ENCODE measurements around the gene TTC38.

TTC38 gene

DNA sequence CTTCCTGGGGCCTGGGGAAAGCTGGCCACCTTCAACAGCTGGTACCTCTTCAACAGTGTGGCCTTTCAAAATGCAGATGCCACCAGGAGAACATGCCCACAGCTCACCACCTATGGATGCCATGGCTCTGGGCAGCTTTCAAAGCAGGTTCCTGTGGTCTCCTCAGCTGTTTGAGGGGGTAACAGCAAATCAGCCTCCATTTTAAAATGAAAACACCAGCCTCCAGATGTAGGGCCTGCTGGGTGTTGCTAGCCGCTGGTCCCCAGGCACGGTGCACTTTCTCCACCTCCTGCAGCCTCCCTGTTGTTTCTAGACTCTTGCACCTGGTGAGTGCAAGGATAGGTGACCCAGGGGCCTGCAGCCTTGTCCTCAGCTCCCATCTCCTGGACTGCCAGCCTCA is 27.7 kb upstream of the TTC38 start:
- Mint-ChIP-seq H3K27ac (peak overlapping the region in 1 of 2 donors; percentile 82), H3K4me1 (peaks cover 19% of the 10 kb centered on the region), H3K27me3 (no peaks in the 10 kb centered on the region), H3K4me3 (peak overlapping the region in 1 of 2 donors; percentile 61), H3K9me3 (no peaks in the 10 kb centered on the region)
- no peak for ATAC-seq
- DNase-seq, result no peak

DNA sequence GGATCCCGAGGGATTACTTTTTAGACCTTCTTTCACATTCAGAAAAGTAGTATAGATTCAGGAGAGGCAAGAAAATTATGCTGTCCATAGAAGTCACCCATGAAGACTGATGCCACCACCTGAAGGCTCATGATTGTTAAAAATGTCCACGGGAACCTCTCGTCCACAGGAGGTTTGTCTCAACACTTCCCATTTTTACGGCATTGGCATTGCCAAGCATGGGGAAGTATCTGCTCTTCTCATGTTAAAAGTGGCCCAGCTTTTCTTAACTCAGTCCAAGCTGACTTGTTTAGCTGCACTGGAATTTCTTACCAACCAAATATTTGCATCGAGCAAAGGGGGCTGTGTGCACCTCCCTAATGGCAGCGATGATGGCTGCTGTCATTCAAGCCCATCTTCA is 27.3 kb upstream of the TTC38 start:
- H3K27ac Mint-ChIP-seq, result no peak overlapping the region
- no peak for DNase-seq
- peaks cover 19% of the 10 kb centered on the region for H3K4me1 Mint-ChIP-seq
- no peak overlapping the region for H3K4me3 Mint-ChIP-seq
- no peaks in the 10 kb centered on the region for H3K9me3 Mint-ChIP-seq
- ATAC-seq, result no peak
- no peaks in the 10 kb centered on the region for H3K27me3 Mint-ChIP-seq

DNA sequence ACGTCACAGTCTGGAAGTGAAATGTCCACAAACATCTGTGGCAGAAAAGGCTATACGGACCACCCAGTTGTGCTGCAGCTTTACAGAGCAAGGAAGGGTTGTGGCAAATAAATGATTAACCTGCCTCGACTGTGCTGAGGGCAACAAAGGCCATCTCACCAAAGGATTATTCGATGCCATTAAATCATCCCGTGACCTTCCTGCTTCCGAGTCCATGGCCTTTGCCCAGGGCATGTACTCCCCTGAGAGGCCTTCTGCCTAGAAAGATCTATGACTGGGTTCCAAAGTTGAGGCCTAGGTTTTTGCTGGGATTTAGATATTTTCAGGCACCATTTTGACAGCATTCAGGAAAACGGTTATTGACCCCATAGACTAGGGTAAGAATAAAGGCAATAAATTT is 26.9 kb upstream of the TTC38 start:
- Mint-ChIP-seq H3K4me1 (peaks cover 19% of the 10 kb centered on the region), H3K9me3 (no peaks in the 10 kb centered on the region), H3K27me3 (no peaks in the 10 kb centered on the region), H3K4me3 (no peak overlapping the region), H3K27ac (no peak overlapping the region)
- DNase-seq (no peak), ATAC-seq (no peak)

DNA sequence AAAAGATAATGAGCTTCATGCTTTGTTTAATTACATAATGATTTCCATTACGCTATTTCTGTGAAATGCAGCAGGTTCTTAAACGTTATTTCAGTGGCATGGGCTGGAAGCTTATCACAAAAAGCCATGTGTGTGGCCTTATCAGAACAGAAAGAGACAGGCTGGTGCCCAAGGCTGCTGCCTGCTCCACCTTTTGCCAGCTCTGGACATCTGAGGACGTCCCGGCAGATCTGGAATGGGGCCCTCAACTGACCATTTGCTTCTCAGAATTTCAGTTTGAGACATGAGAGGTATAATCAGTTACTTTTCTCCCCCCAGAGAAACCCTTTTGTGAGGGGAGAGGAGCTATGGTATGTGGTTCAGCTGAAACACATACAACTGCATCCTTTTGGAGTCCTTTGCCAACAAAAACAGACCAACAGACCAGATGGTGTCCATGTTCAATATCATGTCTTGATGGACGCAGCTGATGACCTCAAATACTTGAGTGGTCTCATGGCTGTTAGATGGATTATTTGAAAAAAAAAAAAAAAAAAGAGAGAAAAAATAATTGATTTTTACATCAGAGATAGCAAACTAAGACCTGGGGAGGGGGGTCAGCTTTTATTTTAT is 26.3 kb upstream of the TTC38 start:
- Mint-ChIP-seq H3K4me3 (no peak overlapping the region), H3K4me1 (peaks cover 24% of the 10 kb centered on the region), H3K27me3 (no peaks in the 10 kb centered on the region), H3K27ac (no peak overlapping the region), H3K9me3 (no peaks in the 10 kb centered on the region)
- ATAC-seq (no peak), DNase-seq (no peak)

DNA sequence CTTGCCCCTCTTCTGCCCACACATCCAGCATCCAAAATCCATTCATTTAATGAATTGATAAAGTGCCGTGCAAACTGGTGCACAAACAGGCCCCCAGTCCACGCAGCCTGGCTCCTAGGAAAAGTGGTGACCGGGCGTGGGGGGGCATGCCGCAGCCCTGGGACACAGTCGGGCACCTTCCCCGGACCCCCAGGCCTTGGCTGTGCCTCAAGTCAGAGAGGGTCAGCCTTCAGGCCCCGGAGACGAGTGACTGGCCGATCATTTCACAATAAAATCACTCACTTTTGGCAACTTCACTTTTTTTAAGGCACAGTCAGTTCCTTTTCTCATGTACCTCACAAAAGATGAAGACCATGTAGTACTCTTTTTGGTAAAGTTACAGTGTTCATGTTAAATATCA is 25.7 kb upstream of the TTC38 start:
- DNase-seq (no peak), ATAC-seq (no peak)
- no peaks in the 10 kb centered on the region for H3K27me3 Mint-ChIP-seq
- no peak overlapping the region for H3K4me3 Mint-ChIP-seq
- peaks cover 29% of the 10 kb centered on the region for H3K4me1 Mint-ChIP-seq
- H3K27ac Mint-ChIP-seq, result no peak overlapping the region
- H3K9me3 Mint-ChIP-seq, result no peaks in the 10 kb centered on the region

DNA sequence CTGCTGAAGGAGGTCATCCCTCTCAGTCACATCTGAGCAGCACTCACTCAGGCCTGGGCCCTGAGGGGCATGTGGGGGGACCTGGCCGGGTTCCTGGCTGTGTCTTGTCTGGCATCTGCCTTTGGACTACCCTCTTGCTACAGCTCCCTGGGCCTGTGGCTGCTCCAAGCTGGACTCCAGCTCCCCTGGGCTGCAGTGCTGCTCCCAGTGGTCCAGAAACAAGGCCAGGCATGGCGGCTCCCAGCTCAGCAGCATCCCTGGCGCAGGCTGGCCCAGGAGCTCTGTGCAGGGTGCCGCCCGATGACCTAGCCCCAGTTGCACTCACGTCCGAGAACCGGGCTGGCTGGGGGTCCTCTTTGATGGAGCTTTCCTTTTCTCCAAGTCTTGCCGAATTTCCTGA is 23.0 kb upstream of the TTC38 start:
- ATAC-seq (no peak), DNase-seq (no peak)
- Mint-ChIP-seq H3K4me1 (peaks cover 35% of the 10 kb centered on the region), H3K27ac (no peak overlapping the region), H3K4me3 (no peak overlapping the region), H3K27me3 (no peaks in the 10 kb centered on the region), H3K9me3 (no peaks in the 10 kb centered on the region)

DNA sequence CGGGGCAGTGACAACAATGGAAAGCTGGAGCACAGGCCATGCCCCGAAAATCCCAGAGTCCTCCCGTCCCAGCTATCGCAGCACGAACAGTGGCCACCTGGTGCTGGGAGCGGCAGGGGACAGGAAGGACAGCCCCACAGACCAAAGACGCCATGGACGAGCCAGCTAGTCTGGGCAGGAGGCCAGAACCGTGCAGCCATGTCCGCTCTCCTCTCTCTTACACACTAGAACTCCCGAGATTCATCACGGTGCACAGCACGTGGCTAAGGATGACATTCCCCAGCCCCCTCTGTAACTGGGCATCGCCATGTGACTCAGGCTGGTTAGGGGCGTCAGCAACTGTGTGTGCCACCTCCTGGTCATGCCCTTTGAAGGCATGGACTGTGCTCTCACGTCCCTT is 22.3 kb upstream of the TTC38 start:
- DNase-seq (no peak), ATAC-seq (no peak)
- Mint-ChIP-seq H3K9me3 (no peaks in the 10 kb centered on the region), H3K27ac (no peak overlapping the region), H3K27me3 (no peaks in the 10 kb centered on the region), H3K4me1 (peaks cover 28% of the 10 kb centered on the region), H3K4me3 (no peak overlapping the region)

DNA sequence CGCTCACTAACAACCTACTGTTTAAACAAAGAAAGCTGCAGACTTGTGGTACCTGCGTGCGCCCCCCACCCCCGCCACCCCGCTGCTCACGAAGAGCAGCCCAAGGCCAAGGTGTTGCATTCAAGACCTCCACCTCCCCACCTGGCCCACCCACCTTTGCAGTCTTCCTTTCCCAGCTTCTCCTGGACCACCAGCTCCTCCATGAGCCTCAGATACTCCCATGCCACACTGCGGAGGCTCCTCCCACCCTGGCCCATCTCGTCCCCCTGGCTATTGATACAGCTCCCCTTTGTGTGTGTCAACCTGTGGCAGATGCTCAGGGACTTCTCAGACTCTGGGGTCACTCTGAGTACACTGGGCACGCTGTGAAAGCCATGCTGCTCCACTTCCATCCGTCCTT is 21.6 kb upstream of the TTC38 start:
- H3K9me3 Mint-ChIP-seq, result no peaks in the 10 kb centered on the region
- no peak for DNase-seq
- no peak for ATAC-seq
- H3K4me3 Mint-ChIP-seq, result no peak overlapping the region
- peaks cover 34% of the 10 kb centered on the region for H3K4me1 Mint-ChIP-seq
- no peaks in the 10 kb centered on the region for H3K27me3 Mint-ChIP-seq
- H3K27ac Mint-ChIP-seq, result no peak overlapping the region

DNA sequence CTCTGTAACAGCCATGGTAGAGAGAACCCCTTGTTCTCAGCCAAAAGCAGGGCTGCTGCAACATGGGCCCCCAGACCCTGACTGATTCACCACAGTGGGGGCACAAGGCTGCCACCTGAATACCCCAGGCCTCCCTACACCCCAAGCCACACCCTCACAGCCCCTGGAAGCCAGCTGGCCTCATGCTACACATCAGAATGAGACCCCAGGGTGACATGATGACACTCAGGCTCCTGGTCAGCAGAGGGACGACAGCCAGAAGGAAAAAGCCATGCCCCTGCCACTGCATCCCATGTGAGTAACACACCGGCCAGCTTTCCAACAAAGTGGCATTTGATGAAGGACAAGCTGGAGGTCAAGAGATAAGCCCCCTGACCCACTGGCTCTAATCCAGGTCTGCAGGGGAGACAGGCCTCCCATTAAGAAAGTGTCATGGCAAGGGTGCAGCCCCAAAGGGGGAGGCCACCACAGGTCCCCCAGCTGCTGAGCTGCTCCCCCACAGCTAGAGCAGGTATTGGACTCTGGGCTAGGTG is 20.3 kb upstream of the TTC38 start:
- DNase-seq (no peak), ATAC-seq (no peak)
- H3K27me3 Mint-ChIP-seq, result no peaks in the 10 kb centered on the region
- H3K4me3 Mint-ChIP-seq, result no peak overlapping the region
- H3K9me3 Mint-ChIP-seq, result no peaks in the 10 kb centered on the region
- peaks cover 42% of the 10 kb centered on the region for H3K4me1 Mint-ChIP-seq
- H3K27ac Mint-ChIP-seq, result no peak overlapping the region

DNA sequence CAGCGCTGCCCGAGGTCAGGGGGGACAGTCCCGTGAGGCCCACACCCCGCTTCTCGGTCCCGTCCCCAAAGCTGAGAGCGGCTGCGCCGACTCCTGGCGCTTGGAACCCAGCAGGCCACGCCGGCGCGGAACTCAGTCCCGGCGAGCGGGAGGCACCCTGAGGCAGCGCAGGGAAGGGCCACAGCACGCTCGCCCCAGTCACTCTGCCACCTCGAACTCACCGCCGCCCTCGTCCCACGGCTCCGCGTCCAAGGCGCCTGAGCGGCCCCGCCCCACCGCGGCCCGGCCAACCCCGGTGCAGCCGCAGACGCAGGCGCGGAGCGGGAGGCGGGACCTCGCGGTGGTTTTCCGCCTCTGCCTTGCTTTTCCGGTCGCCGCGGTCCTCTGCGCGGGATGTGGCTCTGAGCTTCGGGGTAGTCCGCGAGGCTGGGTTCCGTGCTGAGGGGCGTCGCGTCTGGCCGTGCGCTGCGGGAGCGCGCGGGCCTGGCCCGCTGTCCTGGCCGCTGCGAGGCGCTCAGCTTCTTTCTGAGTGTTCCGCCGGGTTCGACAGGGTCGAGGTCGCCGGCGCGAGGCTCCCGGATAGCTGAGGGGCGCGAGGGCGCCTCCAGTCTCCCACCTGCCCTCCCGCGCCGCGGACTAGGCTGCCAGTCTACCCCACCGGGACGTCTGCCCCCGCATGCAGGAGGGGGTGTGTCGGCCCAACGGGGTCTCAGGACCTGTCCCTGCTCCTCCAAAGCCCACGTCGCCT is 17.6 kb upstream of the TTC38 start, which contains the start of gene CDPF1:
TSS of gene CDPF1 (minus strand) at position 259 of the 748 bp plus-strand sequence. CDS start 2,009 bp downstream, outside the sequence.
- Mint-ChIP-seq H3K4me1 (peaks cover 55% of the 10 kb centered on the region), H3K4me3 (peak within 1 kb of the TSS; percentile 89 to 94), H3K27ac (peak within 1 kb of the TSS; percentile 71 to 94), H3K27me3 (no peaks in the 10 kb centered on the region), H3K9me3 (no peaks in the 10 kb centered on the region)
- peak; percentile 93 for ATAC-seq
- peak; percentile 89 to 90 for DNase-seq

DNA sequence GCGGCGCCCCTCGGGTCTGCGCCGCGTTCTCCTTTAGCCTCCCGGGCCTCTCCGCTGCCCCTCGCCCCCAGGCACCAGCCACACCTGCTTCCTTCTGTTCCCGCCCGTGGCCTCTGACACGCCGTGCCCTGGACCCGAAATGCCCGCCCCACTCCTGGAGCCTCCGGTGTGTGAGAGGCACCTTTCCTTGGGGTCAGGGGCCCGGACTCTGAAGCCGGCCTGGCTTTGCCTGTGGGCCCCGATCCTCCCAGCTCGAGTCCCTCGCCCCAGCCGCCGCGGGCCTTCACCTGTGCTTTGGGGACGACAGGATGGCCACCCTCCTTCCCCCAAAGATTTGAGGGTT is 17.1 kb upstream of the TTC38 start:
- H3K9me3 Mint-ChIP-seq, result no peaks in the 10 kb centered on the region
- DNase-seq (peak in 1 of 2 donors; percentile 25), ATAC-seq (no peak)

DNA sequence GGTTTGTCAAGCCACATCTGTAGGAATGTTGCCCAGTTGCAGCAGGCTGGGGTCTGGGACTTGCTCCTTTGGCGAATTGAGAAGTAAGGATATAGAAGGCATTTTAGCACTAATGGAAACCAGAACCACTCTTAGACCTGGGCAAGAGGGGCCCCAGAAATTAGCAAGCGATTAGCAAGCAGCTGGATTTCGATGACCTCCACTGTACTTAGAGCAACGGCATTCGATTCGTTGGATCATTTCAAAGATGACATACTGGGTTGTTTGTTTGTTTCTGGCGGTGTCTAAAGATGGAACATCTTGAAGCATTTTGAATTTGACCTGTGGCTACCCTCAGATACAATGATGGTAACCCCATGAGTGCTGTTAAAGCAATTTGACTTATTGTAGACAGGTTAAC is 16.5 kb upstream of the TTC38 start:
- peak overlapping the region; percentile 69 to 94 for H3K27ac Mint-ChIP-seq
- peak overlapping the region; percentile 89 to 94 for H3K4me3 Mint-ChIP-seq
- no peak for ATAC-seq
- H3K4me1 Mint-ChIP-seq, result peaks cover 52% of the 10 kb centered on the region
- no peaks in the 10 kb centered on the region for H3K27me3 Mint-ChIP-seq
- DNase-seq, result no peak
- H3K9me3 Mint-ChIP-seq, result no peaks in the 10 kb centered on the region

More for the DNA sequence above, 17.1 kb upstream of the TTC38 start:
- peak overlapping the region; percentile 69 to 94 for H3K27ac Mint-ChIP-seq
- H3K27me3 Mint-ChIP-seq, result no peaks in the 10 kb centered on the region
- peaks cover 55% of the 10 kb centered on the region for H3K4me1 Mint-ChIP-seq
- peak overlapping the region; percentile 89 to 94 for H3K4me3 Mint-ChIP-seq

DNA sequence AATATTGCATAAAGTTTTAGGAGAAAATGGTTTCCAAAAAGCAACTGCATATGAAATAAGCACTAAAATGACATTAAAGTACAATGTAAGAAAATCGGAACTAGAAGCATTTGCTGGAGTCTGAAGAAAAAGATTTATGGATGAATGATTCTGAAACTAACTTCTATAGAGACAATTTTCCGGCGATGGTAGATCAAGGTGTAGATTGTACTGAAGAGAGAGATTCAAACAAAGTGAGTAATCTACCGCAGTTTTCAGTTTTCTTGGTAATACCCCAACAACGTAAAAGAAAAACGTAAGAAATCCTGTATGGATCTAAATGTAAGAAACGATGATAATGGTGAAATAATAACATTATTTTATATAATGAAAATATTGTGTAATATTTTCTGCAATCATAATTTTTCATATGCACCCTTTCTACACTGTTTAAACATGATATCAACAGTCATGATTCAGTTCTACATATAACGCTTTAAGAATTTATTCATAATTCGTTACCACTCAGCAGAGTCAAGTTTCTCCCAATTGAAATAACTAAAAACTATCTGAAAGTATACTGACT is 15.9 kb upstream of the TTC38 start:
- no peak for ATAC-seq
- H3K4me3 Mint-ChIP-seq, result peak overlapping the region; percentile 89 to 94
- peaks cover 46% of the 10 kb centered on the region for H3K4me1 Mint-ChIP-seq
- H3K27ac Mint-ChIP-seq, result no peak overlapping the region
- no peaks in the 10 kb centered on the region for H3K9me3 Mint-ChIP-seq
- no peak for DNase-seq
- H3K27me3 Mint-ChIP-seq, result no peaks in the 10 kb centered on the region

DNA sequence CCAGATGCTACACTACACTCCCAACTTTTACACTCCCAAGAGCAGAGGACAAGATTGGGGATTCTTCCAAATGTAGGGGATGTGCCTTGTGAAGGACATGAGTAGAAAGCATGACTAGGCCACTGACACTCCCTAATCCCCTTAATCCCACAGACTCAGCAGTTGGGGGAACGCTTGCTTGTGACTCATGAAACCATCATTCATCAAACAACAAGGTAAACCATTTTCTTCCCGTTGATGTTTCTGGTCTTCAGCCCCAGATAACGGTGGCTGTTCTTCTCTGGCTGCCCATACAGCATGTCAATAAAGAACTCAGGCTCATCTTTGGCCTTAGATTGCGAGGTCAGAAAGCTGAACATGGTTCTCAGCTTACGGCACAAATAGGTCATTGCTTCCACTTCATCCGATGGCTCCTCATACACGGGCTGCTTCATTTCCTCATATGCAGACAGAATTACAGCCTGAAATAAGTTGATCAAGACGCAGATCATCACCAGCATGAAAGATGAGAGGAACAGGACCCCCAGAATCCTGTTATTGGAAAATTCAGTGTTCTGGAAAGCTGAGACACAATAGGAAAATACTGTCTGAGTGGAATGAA is 11.3 kb upstream of the TTC38 start:
- Mint-ChIP-seq H3K4me1 (peaks cover 18% of the 10 kb centered on the region), H3K9me3 (no peaks in the 10 kb centered on the region), H3K27me3 (peaks cover 38% of the 10 kb centered on the region), H3K27ac (no peak overlapping the region), H3K4me3 (no peak overlapping the region)
- no peak for DNase-seq
- ATAC-seq, result no peak

DNA sequence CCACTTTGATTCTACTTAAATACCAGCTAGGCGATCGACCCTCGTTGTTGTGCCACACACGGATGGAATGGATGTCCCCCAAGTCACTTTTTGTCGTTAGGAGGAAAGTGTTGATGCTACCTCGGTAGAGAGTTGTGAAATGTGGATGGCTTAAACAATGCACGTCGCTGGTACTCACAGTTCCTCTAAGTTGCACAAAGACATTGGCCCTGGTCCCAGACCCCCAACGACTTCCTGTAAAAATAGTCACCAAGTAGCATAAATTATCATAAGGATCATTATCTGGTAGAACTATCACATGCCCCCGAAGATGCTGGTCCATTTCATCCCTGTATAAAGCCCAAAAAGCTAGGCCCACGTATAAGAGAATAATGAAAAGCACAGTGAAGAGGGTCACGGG is 8.4 kb upstream of the TTC38 start:
- no peak for ATAC-seq
- Mint-ChIP-seq H3K27ac (no peak overlapping the region), H3K9me3 (no peaks in the 10 kb centered on the region), H3K4me3 (no peak overlapping the region), H3K27me3 (peaks cover 66% of the 10 kb centered on the region), H3K4me1 (peaks cover 16% of the 10 kb centered on the region)
- DNase-seq, result no peak

DNA sequence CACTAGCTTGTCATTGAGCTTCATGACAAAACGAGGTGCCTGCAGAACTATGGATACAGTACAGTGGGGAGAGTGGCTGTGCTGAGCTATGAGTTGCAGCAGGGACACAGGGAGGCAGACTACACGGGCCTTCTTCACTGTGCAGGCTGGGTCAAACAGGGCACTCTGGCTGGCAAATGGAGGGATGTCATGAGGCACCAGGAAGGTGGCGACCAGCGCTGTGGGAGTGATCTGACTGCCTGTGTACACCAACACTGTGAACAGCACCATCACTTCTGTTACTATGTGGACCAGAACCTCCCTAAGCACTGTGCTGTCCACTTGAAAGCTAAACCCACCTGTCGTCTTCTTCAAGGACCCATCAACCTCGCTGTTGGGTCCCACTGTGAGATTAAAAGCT is 7.8 kb upstream of the TTC38 start:
- Mint-ChIP-seq H3K27me3 (peaks cover 73% of the 10 kb centered on the region), H3K4me3 (no peak overlapping the region), H3K9me3 (peaks cover 0 to under 1% of the 10 kb centered on the region in 2 donors), H3K4me1 (peaks cover 12% of the 10 kb centered on the region), H3K27ac (no peak overlapping the region)
- no peak for ATAC-seq
- DNase-seq, result no peak
